HCEC 1CT (cell line): ENCODE measurements around the gene ZC2HC1B.
"Not testable (repeated sequence)": the region's sequence is repeated elsewhere in the genome, so short reads cannot be mapped to it uniquely, and the experiment has no call there.

Experiments
- DNase-seq: peaks from one replicate; pipeline ENCODE4 v3.0.0-alpha.2; 2017

Gene ZC2HC1B

GRCh38 chr6:143871202-143871730 is 7.0 kb downstream of the ZC2HC1B start:
- DNase-seq, result not testable (repeated sequence)

GRCh38 chr6:143872201-143872600 is 7.9 kb downstream of the ZC2HC1B start:
- DNase-seq, result no peak

GRCh38 chr6:143873600-143873999 is 9.3 kb downstream of the ZC2HC1B start:
- not testable (repeated sequence) for DNase-seq

- not testable (repeated sequence) for DNase-seq
Measured at GRCh38 chr6:143874503-143874902, 10.2 kb downstream of the ZC2HC1B start.

GRCh38 chr6:143877584-143878271 is 13.5 kb downstream of the ZC2HC1B start:
- DNase-seq, result no peak

GRCh38 chr6:143878272-143878760 is 14.0 kb downstream of the ZC2HC1B start:
- DNase-seq, result peak; percentile 21

GRCh38 chr6:143880412-143880811 is 16.1 kb downstream of the ZC2HC1B start:
- DNase-seq, result no peak

- DNase-seq, result no peak
Measured at GRCh38 chr6:143882401-143882930, 18.2 kb downstream of the ZC2HC1B start.

GRCh38 chr6:143884216-143884900 is 20.1 kb downstream of the ZC2HC1B start:
- no peak for DNase-seq

GRCh38 chr6:143885116-143885515 is 20.8 kb downstream of the ZC2HC1B start:
- DNase-seq, result no peak

GRCh38 chr6:143894655-143895054 is 30.4 kb downstream of the ZC2HC1B start:
- no peak for DNase-seq

- no peak for DNase-seq
Measured at GRCh38 chr6:143896126-143896860, 32.0 kb downstream of the ZC2HC1B start.

- DNase-seq, result no peak
Measured at GRCh38 chr6:143900358-143900757, 36.1 kb downstream of the ZC2HC1B start.

- peak; percentile 11 for DNase-seq
Measured at GRCh38 chr6:143901885-143902750, 37.8 kb downstream of the ZC2HC1B start.

- DNase-seq, result no peak
Measured at GRCh38 chr6:143902827-143903226, 38.6 kb downstream of the ZC2HC1B start.

- DNase-seq, result no peak
Measured at GRCh38 chr6:143911028-143911427, 46.8 kb downstream of the ZC2HC1B start.

- no peak for DNase-seq
Measured at GRCh38 chr6:143912671-143913070, 48.4 kb downstream of the ZC2HC1B start.

- not testable (repeated sequence) for DNase-seq
Measured at GRCh38 chr6:143917026-143917425, 52.8 kb downstream of the ZC2HC1B start.

GRCh38 chr6:143928853-143929252 is 64.6 kb downstream of the ZC2HC1B start:
- DNase-seq, result no peak

GRCh38 chr6:143929975-143930374 is 65.7 kb downstream of the ZC2HC1B start:
- DNase-seq, result no peak

GRCh38 chr6:143934331-143934730 is 70.1 kb downstream of the ZC2HC1B start:
- DNase-seq, result no peak

- DNase-seq, result no peak
Measured at GRCh38 chr6:143934867-143935266, 70.6 kb downstream of the ZC2HC1B start.
